ENCODE measurements around the gene ARHGEF4.

DNA sequence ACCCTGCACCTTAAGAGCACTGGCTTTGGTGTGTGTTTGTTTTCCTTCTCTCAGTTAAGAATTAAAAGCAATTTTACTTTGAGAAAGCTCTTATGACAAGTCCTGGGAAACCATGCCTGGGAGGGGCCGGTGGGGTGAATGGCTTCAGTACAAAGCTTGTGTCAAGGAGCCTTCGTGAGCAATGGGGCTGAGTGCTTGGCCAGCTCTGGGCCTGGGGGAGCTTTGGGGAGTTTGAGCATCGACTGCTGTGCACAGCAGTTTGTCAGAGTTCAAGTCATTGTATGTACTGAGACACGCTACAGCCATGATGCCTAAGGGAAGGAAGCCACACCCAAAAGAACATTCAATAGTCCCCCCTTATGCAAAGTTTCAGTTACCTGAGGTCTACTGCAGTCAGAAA lies 75.8 kb downstream of the ARHGEF4 start:
- TF ChIP-seq, protein P1, sequence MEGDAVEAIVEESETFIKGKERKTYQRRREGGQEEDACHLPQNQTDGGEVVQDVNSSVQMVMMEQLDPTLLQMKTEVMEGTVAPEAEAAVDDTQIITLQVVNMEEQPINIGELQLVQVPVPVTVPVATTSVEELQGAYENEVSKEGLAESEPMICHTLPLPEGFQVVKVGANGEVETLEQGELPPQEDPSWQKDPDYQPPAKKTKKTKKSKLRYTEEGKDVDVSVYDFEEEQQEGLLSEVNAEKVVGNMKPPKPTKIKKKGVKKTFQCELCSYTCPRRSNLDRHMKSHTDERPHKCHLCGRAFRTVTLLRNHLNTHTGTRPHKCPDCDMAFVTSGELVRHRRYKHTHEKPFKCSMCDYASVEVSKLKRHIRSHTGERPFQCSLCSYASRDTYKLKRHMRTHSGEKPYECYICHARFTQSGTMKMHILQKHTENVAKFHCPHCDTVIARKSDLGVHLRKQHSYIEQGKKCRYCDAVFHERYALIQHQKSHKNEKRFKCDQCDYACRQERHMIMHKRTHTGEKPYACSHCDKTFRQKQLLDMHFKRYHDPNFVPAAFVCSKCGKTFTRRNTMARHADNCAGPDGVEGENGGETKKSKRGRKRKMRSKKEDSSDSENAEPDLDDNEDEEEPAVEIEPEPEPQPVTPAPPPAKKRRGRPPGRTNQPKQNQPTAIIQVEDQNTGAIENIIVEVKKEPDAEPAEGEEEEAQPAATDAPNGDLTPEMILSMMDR (conservative IDR thresholded peaks at IDR 0.05; ENCODE audit: low read length): no peak
- TF ChIP-seq EZH2phosphoT487 (IDR thresholded peaks at IDR 0.05; ENCODE audit: borderline replicate concordance): no peak

Measured in Loucy (cell line).